ENCODE measurements around the gene PKD1.
"Not testable (repeated sequence)": the region's sequence is repeated elsewhere in the genome, so short reads cannot be mapped to it uniquely, and the experiment has no call there.

PKD1 gene

GRCh38 chr16:2111412-2112335, 24.0 kb downstream of the PKD1 start:
- H3K9ac ChIP-seq (ENCODE audit: low read length); H3K4me3 ChIP-seq (ENCODE audit: low read length); H3K27ac ChIP-seq (ENCODE audit: low read depth, low read length); H3K4me1 ChIP-seq (ENCODE audit: control insufficient read depth, insufficient read depth, low read length); H3K27me3 ChIP-seq (ENCODE audit: control insufficient read depth, insufficient read depth, low read length); H3K36me3 ChIP-seq (ENCODE audit: control insufficient read depth, insufficient read depth, low read length): not testable (repeated sequence)

DNA sequence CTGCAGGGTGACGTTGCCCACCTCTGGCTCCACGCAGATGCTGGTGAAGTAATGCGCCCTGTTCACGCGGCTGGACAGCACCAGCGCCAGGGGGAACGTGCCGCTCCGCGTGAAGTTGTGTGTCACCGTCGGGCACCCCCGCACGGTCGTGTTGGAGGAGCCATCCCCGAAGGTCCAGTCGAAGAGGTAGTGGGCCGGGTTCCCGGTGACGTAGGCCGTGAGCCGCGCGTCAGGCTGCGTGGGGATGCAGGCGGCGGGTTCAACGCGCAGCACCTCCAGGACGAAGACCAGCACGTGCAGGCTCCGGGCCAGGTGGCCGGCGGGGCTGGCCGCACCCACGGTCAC, 24.7 kb downstream of the PKD1 start:
- not testable (repeated sequence) for H3K36me3 ChIP-seq (ENCODE audit: control insufficient read depth, insufficient read depth, low read length); H3K27ac ChIP-seq (ENCODE audit: low read depth, low read length); H3K4me3 ChIP-seq (ENCODE audit: low read length); H3K4me1 ChIP-seq (ENCODE audit: control insufficient read depth, insufficient read depth, low read length); H3K9ac ChIP-seq (ENCODE audit: low read length); H3K27me3 ChIP-seq (ENCODE audit: control insufficient read depth, insufficient read depth, low read length)

DNA sequence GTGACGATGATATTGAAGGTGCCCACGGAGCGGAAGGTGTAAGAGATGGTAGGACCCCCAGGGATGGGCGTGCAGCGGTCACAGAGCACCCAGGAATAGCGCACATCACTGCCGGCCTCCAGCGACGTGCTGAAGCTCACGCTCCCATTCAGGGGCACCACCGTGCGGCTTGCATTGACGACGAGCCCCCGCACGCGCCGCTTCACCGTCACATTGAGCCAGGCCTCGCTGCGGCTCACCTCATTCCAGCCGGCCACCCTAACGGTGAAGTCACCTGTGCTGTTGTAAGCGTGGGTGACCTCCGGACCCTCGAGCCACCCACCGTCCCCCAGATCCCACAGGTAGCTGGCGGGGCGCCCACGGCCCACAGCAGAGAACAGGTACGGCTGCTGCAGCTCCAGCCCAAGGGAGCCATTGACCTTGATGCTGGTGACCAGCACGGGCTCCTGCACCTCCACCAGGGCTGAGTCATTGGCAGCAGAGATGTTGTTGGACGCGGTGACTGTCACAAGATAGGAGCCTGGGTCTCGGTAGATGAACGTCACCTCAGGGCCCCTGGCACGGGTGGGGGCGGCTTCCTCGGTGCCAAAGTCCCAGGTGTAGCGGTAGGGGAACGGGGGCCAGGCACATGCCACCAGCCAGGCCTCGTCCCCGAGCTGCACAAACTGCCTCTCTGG, 25.2 kb downstream of the PKD1 start:
- not testable (repeated sequence) for H3K4me1 ChIP-seq (ENCODE audit: control insufficient read depth, insufficient read depth, low read length); H3K9ac ChIP-seq (ENCODE audit: low read length); H3K4me3 ChIP-seq (ENCODE audit: low read length); H3K27me3 ChIP-seq (ENCODE audit: control insufficient read depth, insufficient read depth, low read length); H3K36me3 ChIP-seq (ENCODE audit: control insufficient read depth, insufficient read depth, low read length); H3K27ac ChIP-seq (ENCODE audit: low read depth, low read length)

- not testable (repeated sequence) for H3K27me3 ChIP-seq (ENCODE audit: control insufficient read depth, insufficient read depth, low read length); H3K9ac ChIP-seq (ENCODE audit: low read length); H3K36me3 ChIP-seq (ENCODE audit: control insufficient read depth, insufficient read depth, low read length); H3K4me1 ChIP-seq (ENCODE audit: control insufficient read depth, insufficient read depth, low read length); H3K4me3 ChIP-seq (ENCODE audit: low read length); H3K27ac ChIP-seq (ENCODE audit: low read depth, low read length)
Measured at GRCh38 chr16:2109872-2110271, 25.8 kb downstream of the PKD1 start.

GRCh38 chr16:2109271-2109580, 26.5 kb downstream of the PKD1 start:
- not testable (repeated sequence) for H3K27ac ChIP-seq (ENCODE audit: low read depth, low read length); H3K36me3 ChIP-seq (ENCODE audit: control insufficient read depth, insufficient read depth, low read length); H3K9ac ChIP-seq (ENCODE audit: low read length); H3K4me1 ChIP-seq (ENCODE audit: control insufficient read depth, insufficient read depth, low read length); H3K27me3 ChIP-seq (ENCODE audit: control insufficient read depth, insufficient read depth, low read length); H3K4me3 ChIP-seq (ENCODE audit: low read length)

GRCh38 chr16:2108446-2109270, 27.0 kb downstream of the PKD1 start:
- not testable (repeated sequence) for H3K36me3 ChIP-seq (ENCODE audit: control insufficient read depth, insufficient read depth, low read length); H3K4me1 ChIP-seq (ENCODE audit: control insufficient read depth, insufficient read depth, low read length); H3K27me3 ChIP-seq (ENCODE audit: control insufficient read depth, insufficient read depth, low read length); H3K27ac ChIP-seq (ENCODE audit: low read depth, low read length); H3K9ac ChIP-seq (ENCODE audit: low read length); H3K4me3 ChIP-seq (ENCODE audit: low read length)

- not testable (repeated sequence) for H3K27me3 ChIP-seq (ENCODE audit: control insufficient read depth, insufficient read depth, low read length); H3K9ac ChIP-seq (ENCODE audit: low read length); H3K36me3 ChIP-seq (ENCODE audit: control insufficient read depth, insufficient read depth, low read length); H3K27ac ChIP-seq (ENCODE audit: low read depth, low read length); H3K4me1 ChIP-seq (ENCODE audit: control insufficient read depth, insufficient read depth, low read length); H3K4me3 ChIP-seq (ENCODE audit: low read length)
Measured at GRCh38 chr16:2107791-2108125, 27.9 kb downstream of the PKD1 start.

DNA sequence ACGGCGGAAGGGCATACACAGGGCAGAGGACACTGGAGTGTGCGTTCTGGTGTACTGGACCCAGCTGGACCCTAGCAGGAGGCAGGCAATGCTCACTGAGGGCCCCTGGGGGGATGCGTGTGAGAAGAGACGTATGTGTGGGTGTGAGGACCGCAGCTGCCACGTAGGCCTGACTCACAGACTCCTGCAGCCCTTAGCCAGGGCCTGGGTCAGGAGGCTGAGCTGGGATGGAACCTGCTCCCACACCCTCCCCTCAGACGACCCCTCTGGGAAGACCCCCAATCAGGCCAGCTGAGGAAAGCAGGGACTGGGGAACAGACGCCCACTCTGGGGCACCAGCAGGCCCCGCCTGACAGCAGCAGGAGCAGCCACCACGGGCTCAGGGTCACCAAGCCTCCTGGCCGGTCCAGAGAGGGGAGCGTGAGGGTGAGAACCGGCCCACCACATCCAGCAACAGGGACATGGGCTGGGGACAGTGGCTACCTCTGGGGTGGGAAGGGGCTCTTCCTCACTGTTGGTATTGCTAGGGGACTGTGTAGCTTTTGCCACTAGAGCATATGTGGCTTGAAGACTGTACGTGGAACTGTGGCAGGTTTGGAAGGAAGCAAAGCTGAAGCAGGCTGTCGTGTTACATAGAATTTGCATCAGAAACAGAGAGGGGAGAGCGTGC, 28.4 kb downstream of the PKD1 start:
- H3K4me3 ChIP-seq (ENCODE audit: low read length); H3K4me1 ChIP-seq (ENCODE audit: control insufficient read depth, insufficient read depth, low read length); H3K27ac ChIP-seq (ENCODE audit: low read depth, low read length); H3K9ac ChIP-seq (ENCODE audit: low read length); H3K27me3 ChIP-seq (ENCODE audit: control insufficient read depth, insufficient read depth, low read length): not testable (repeated sequence)
- H3K36me3 ChIP-seq (ENCODE audit: control insufficient read depth, insufficient read depth, low read length) = peaks cover 13% of the 10 kb centered on the region

DNA sequence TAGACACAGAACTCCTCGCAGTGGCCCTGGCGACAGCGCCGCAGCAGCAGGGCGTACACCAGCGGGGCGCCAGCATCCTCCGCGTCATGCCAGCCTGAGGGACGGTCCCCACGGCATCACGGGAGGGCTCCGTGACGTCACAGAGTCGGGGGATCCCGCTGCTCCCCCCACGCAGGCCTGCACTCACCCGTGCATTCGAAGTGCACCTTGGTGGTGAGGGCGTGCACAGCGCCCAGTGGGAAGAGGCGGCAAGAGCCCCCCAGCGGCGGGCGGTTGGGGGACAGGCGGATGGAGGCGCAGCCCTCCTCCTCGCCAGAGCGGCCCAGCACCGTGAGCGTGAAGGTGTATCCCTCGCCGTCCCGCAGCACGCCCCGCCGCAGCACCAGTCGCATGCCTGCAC, 29.5 kb downstream of the PKD1 start:
- H3K9ac ChIP-seq (ENCODE audit: low read length); H3K4me3 ChIP-seq (ENCODE audit: low read length); H3K4me1 ChIP-seq (ENCODE audit: control insufficient read depth, insufficient read depth, low read length); H3K27me3 ChIP-seq (ENCODE audit: control insufficient read depth, insufficient read depth, low read length); H3K27ac ChIP-seq (ENCODE audit: low read depth, low read length): not testable (repeated sequence)
- H3K36me3 ChIP-seq (ENCODE audit: control insufficient read depth, insufficient read depth, low read length) = peaks cover 16% of the 10 kb centered on the region

GRCh38 chr16:2105769-2106168, 29.9 kb downstream of the PKD1 start:
- not testable (repeated sequence) for H3K27ac ChIP-seq (ENCODE audit: low read depth, low read length); H3K9ac ChIP-seq (ENCODE audit: low read length); H3K27me3 ChIP-seq (ENCODE audit: control insufficient read depth, insufficient read depth, low read length); H3K4me3 ChIP-seq (ENCODE audit: low read length); H3K4me1 ChIP-seq (ENCODE audit: control insufficient read depth, insufficient read depth, low read length)
- peaks cover 14% of the 10 kb centered on the region for H3K36me3 ChIP-seq (ENCODE audit: control insufficient read depth, insufficient read depth, low read length)

DNA sequence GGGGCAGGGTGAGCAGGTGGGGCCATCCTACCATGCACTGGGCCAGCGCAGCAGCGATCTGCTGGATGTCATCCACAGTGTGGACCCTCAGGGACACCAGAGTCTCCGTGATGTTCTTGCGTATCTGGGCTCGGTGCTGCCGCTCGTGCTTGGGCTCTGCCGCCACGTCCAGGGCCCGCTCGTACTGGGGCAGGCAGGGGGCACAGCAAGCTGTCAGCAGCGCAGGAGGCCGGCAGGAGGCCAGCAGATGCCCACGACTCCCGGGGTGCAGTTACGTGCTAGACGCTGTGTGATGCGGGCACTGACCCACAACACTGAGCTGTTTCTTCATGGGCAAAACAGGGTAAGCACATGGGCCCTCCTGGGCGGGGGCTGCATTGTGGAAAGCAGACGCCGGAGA, 30.4 kb downstream of the PKD1 start:
- H3K9ac ChIP-seq (ENCODE audit: low read length); H3K4me3 ChIP-seq (ENCODE audit: low read length); H3K27ac ChIP-seq (ENCODE audit: low read depth, low read length); H3K27me3 ChIP-seq (ENCODE audit: control insufficient read depth, insufficient read depth, low read length); H3K4me1 ChIP-seq (ENCODE audit: control insufficient read depth, insufficient read depth, low read length): not testable (repeated sequence)
- peaks cover 14% of the 10 kb centered on the region for H3K36me3 ChIP-seq (ENCODE audit: control insufficient read depth, insufficient read depth, low read length)

GRCh38 chr16:2104464-2104863, 31.2 kb downstream of the PKD1 start:
- H3K4me3 ChIP-seq (ENCODE audit: low read length); H3K4me1 ChIP-seq (ENCODE audit: control insufficient read depth, insufficient read depth, low read length); H3K27ac ChIP-seq (ENCODE audit: low read depth, low read length); H3K9ac ChIP-seq (ENCODE audit: low read length); H3K27me3 ChIP-seq (ENCODE audit: control insufficient read depth, insufficient read depth, low read length): not testable (repeated sequence)
- peaks cover 14% of the 10 kb centered on the region for H3K36me3 ChIP-seq (ENCODE audit: control insufficient read depth, insufficient read depth, low read length)

Measured in rectal smooth muscle tissue (tissue), 1 donor.